MM.1S (cell line): Measurements from ENCODE around the gene FOXO1.

Experiments used
- DNase-seq: peaks from one replicate; pipeline ENCODE4 v3.0.0-alpha.2; 2015
- H2AFZ ChIP-seq: fragments of 300-600 bp; sonication (generic); 2 replicates; pipeline ENCODE4 v1.6.0; 2016; ENCODE audit warnings: antibody characterized with exemption, low read length
- H3F3A ChIP-seq: fragments of 300-600 bp; sonication (generic); 2 replicates; pipeline ENCODE4 v1.6.1; 2016; ENCODE audit warnings: mild to moderate bottlenecking, antibody characterized with exemption, low read length, moderate library complexity, mixed read lengths; ENCODE audit not compliant: insufficient read depth
- H3K27ac ChIP-seq: fragments of 300-600 bp; sonication (generic); 2 replicates; pipeline ENCODE4 v1.5.1; 2016; ENCODE audit warnings: mild to moderate bottlenecking, low read length
- H3K27me3 ChIP-seq: fragments of 300-600 bp; sonication (generic); replicated peaks from 2 replicates; pipeline ENCODE4 v1.6.0; 2016; ENCODE audit warnings: low read length; ENCODE audit not compliant: insufficient read depth
- H3K36me3 ChIP-seq: fragments of 300-600 bp; sonication (generic); replicated peaks from 2 replicates; pipeline ENCODE4 v1.6.1; 2016; ENCODE audit warnings: mild to moderate bottlenecking, low read length, mixed read lengths; ENCODE audit not compliant: insufficient read depth
- H3K4me1 ChIP-seq: fragments of 300-600 bp; sonication (generic); 2 replicates; pipeline ENCODE4 v1.6.1; 2016; ENCODE audit warnings: low read length, mixed read lengths
- H3K4me2 ChIP-seq: fragments of 300-600 bp; sonication (generic); 2 replicates; pipeline ENCODE4 v1.6.0; 2016; ENCODE audit warnings: low read depth, low read length
- H3K4me3 ChIP-seq: fragments of 300-600 bp; sonication (generic); 2 replicates; pipeline ENCODE4 v1.5.1; 2016; ENCODE audit warnings: low read length, mixed read lengths
- H3K79me2 ChIP-seq: fragments of 300-600 bp; sonication (generic); 2 replicates; pipeline ENCODE4 v1.6.1; 2016; ENCODE audit warnings: mixed run types, low read length, mixed read lengths
- H3K9ac ChIP-seq: fragments of 300-600 bp; sonication (generic); 2 replicates; pipeline ENCODE4 v1.6.1; 2016; ENCODE audit warnings: low read length, mixed read lengths
- H3K9me2 ChIP-seq: fragments of 300-600 bp; sonication (generic); replicated peaks from 2 replicates; pipeline ENCODE4 v1.6.1; 2016; ENCODE audit warnings: mild to moderate bottlenecking, low read length, mixed read lengths; ENCODE audit not compliant: insufficient read depth
- H3K9me3 ChIP-seq: fragments of 300-600 bp; sonication (generic); replicated peaks from 2 replicates; pipeline ENCODE4 v1.6.1; 2016; ENCODE audit warnings: mild to moderate bottlenecking, low read length, mixed read lengths; ENCODE audit not compliant: insufficient read depth
- H4K20me1 ChIP-seq: fragments of 300-600 bp; sonication (generic); 2 replicates; pipeline ENCODE4 v1.6.1; 2016; ENCODE audit warnings: mild to moderate bottlenecking, low read length, moderate library complexity, mixed read lengths; ENCODE audit not compliant: insufficient read depth
- CTCF ChIP-seq: fragments of 300-600 bp; sonication (generic); IDR thresholded peaks from 2 replicates; pipeline ENCODE4 v1.5.1; 2016; ENCODE audit warnings: antibody characterized with exemption, low read length, mixed read lengths
- EZH2 ChIP-seq: fragments of 300-600 bp; sonication (generic); optimal IDR thresholded peaks from 2 replicates; pipeline ENCODE3; 2017; ENCODE audit warnings: low read depth, mild to moderate bottlenecking, antibody characterized with exemption, low read length, mixed read lengths
- EZH2phosphoT487 ChIP-seq: fragments of 300-600 bp; sonication (generic); IDR thresholded peaks from 2 replicates; pipeline ENCODE4 v1.6.1; 2018; ENCODE audit warnings: antibody characterized with exemption, low read length

FOXO1 gene

DNA sequence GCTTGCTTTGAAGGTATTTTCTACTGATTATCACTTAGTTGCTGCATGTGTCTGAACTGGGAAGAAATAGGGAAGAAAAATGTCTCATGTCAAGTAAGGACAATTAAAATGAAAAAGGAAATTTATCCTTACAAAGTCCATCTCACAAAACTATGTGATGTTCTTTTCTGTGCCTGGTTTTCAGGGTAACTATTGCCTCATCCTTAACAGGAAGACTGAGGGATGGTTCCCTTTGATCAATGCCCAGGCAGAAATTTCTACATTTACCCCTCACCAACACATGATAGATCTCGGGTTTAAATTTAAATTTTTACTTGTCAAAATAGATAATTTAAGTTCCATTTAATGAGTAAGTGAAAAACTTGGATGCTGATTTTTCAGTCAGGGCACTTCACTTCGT is 3.9 kb upstream of the FOXO1 start:
- DNase-seq = no peak
- no peak overlapping the region for H3K4me3 ChIP-seq
- no peaks in the 10 kb centered on the region for H3K27me3 ChIP-seq
- H2AFZ ChIP-seq = no peak overlapping the region
- TF ChIP-seq CTCF (no peak), EZH2 (no peak), EZH2phosphoT487 (no peak)
- H3K9ac ChIP-seq = no peak overlapping the region
- H3K9me2 ChIP-seq = no peaks in the 10 kb centered on the region
- peaks cover 5% of the 10 kb centered on the region; the same call in 1 of the 2 replicates for H3K79me2 ChIP-seq
- no peak overlapping the region for H3K4me2 ChIP-seq
- no peaks in the 10 kb centered on the region for H4K20me1 ChIP-seq
- no peaks in the 10 kb centered on the region for H3K9me3 ChIP-seq
- no peaks in the 10 kb centered on the region for H3K36me3 ChIP-seq
- H3F3A ChIP-seq = no peaks in the 10 kb centered on the region
- H3K27ac ChIP-seq = no peak overlapping the region
- no peaks in the 10 kb centered on the region for H3K4me1 ChIP-seq

- H3K36me3 ChIP-seq = no peaks in the 10 kb centered on the region
- no peaks in the 10 kb centered on the region for H3K4me1 ChIP-seq
- peak; percentile 29 for DNase-seq
- no peak overlapping the region for H3K4me3 ChIP-seq
- no peaks in the 10 kb centered on the region for H3K9me2 ChIP-seq
- no peaks in the 10 kb centered on the region for H3K9me3 ChIP-seq
- no peaks in the 10 kb centered on the region for H4K20me1 ChIP-seq
- H3F3A ChIP-seq = peaks cover 4% of the 10 kb centered on the region
- H2AFZ ChIP-seq = no peak overlapping the region
- H3K4me2 ChIP-seq = no peak overlapping the region
- peak; percentile 39 for TF ChIP-seq CTCF
- no peak for TF ChIP-seq EZH2
- no peak overlapping the region for H3K9ac ChIP-seq
- H3K27ac ChIP-seq = no peak overlapping the region
- peaks cover 13% of the 10 kb centered on the region; the same call in 1 of the 2 replicates for H3K79me2 ChIP-seq
- no peaks in the 10 kb centered on the region for H3K27me3 ChIP-seq
These were observed 1.9 kb upstream of the FOXO1 start for GRCh38 chr13:40668335-40668734.

DNA sequence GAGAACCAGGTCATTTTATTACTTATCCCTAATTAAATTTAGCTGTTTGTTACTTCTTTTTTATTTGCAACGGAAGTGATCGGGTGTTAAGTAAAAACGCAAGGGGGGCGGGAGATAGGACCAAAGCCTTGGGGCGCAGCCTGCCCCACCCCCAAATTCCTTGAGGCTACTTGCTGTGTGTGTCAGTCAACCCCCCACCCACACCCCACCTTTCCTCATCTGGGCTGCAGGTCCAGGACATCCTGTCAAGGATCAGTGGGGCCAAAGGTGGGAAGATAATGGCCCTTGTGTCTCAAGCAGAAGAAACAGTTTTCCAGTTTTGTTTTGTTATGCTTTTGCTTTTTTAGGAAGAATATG is 1.2 kb upstream of the FOXO1 start:
- no peaks in the 10 kb centered on the region for H3K9me2 ChIP-seq
- H4K20me1 ChIP-seq = no peaks in the 10 kb centered on the region
- H3K4me1 ChIP-seq = no peaks in the 10 kb centered on the region
- peaks cover 10% of the 10 kb centered on the region for H3F3A ChIP-seq
- H3K27ac ChIP-seq = no peak overlapping the region
- TF ChIP-seq EZH2 (no peak), CTCF (no peak), EZH2phosphoT487 (no peak)
- H3K4me2 ChIP-seq = peak overlapping the region; percentile 49; the same call in 1 of the 2 replicates
- no peaks in the 10 kb centered on the region for H3K9me3 ChIP-seq
- no peak for DNase-seq
- 0 out of 2 replicates have a peak overlapping the region, but pooled peaks have one; percentile 48 for H2AFZ ChIP-seq
- H3K9ac ChIP-seq = no peak overlapping the region
- peak overlapping the region; percentile 66 for H3K4me3 ChIP-seq
- H3K27me3 ChIP-seq = no peaks in the 10 kb centered on the region
- H3K79me2 ChIP-seq = peaks cover 16% of the 10 kb centered on the region; the same call in 1 of the 2 replicates
- H3K36me3 ChIP-seq = no peaks in the 10 kb centered on the region
